ENCODE measurements around the gene SPATA45.

GRCh38 chr1:212856755-212857154 is 9.3 kb upstream of the SPATA45 start:
- TF ChIP-seq CTCF (conservative IDR thresholded peaks at IDR 0.05; ENCODE audit: low read depth, low read length) (no peak), SMC3 (IDR thresholded peaks at IDR 0.05; ENCODE audit: low read depth, low read length) (no peak), POLR2A (IDR thresholded peaks at IDR 0.05; ENCODE audit: low read depth, low read length) (no peak), BHLHE40 (IDR thresholded peaks at IDR 0.05; ENCODE audit: low read depth, low read length) (no peak), ELK1 (IDR thresholded peaks at IDR 0.05; ENCODE audit: borderline replicate concordance, low read depth, low read length) (no peak), RCOR1 (IDR thresholded peaks at IDR 0.05; ENCODE audit: insufficient replicate concordance, low read length) (no peak), USF2 (IDR thresholded peaks at IDR 0.05; ENCODE audit: low read depth, low read length) (no peak), NFE2L2 (IDR thresholded peaks at IDR 0.05; ENCODE audit: low read depth, low read length) (no peak), RAD21 (IDR thresholded peaks at IDR 0.05; ENCODE audit: low read length) (no peak), MAZ (IDR thresholded peaks at IDR 0.05; ENCODE audit: borderline replicate concordance, low read depth, low read length) (no peak), CEBPB (IDR thresholded peaks at IDR 0.05; ENCODE audit: low read depth, low read length) (no peak), CHD1 (IDR thresholded peaks at IDR 0.05; ENCODE audit: low read depth, low read length) (no peak), RFX5 (IDR thresholded peaks at IDR 0.05; ENCODE audit: low read depth, low read length) (no peak), MAFK (IDR thresholded peaks at IDR 0.05; ENCODE audit: low read depth, low read length) (no peak)

Data from IMR-90 (cell line).